ENCODE results near the gene INPP5J. TPM values are rescaled to one million over a fixed set of nuclear protein-coding genes. Genes with fewer than 3 reads are reported as not detected.

INPP5J gene
- total RNA-seq, 1 experiment from 2014 or later: 1.7 TPM

GRCh38 chr22:31094021-31094551, 28.7 kb upstream of the INPP5J start:
- ChIA-PET CTCF (interaction anchor here (0.6 to 0.7 kb wide), 2 partner anchors 10 to 163 kb away, joined by 8 read pairs; no protein-coding TSS in a partner anchor), POLR2A (interaction anchor here (0.7 kb wide), 1 partner anchor 14 kb away, joined by 10 read pairs; no protein-coding TSS in a partner anchor)
- no peak for ATAC-seq
- in situ Hi-C loops (cut with HindIII; ENCODE audit: low pct_unique_long_range_greater_than_20kb, low sequenced_read_pairs): no loop called here
- no TSS peak for BruUV-seq (replicated peaks)
- Histone ChIP-seq H3K9me3 (ENCODE audit: control insufficient read depth, insufficient read depth, low read depth, low read length) (no peaks in the 10 kb centered on the region), H3K27ac (ENCODE audit: low read length) (no peak overlapping the region), H3K27me3 (ENCODE audit: control insufficient read depth, insufficient read depth, low read length) (no peaks in the 10 kb centered on the region), H3K4me3 (ENCODE audit: low read depth in 2 of 2, low read length in 2 of 2) (no peak overlapping the region), H3K4me1 (ENCODE audit: control insufficient read depth, insufficient read depth, low read length) (no peaks in the 10 kb centered on the region), H3K36me3 (ENCODE audit: control insufficient read depth, insufficient read depth, low read length) (no peaks in the 10 kb centered on the region)
- DNase-seq (ENCODE audit: low read depth, low spot score): no peak
- TF ChIP-seq CTCF (IDR thresholded peaks at IDR 0.05) (no peak), TCF7L2 (IDR thresholded peaks at IDR 0.05; ENCODE audit: low read depth, low read length) (no peak), SIN3A (IDR thresholded peaks at IDR 0.05; ENCODE audit: borderline replicate concordance, insufficient read depth, low read depth, low read length) (no peak), REST (IDR thresholded peaks at IDR 0.05; ENCODE audit: insufficient read depth in 1 of 2, low read depth in 2 of 2, low read length in 1 of 2) (no peak), POLR2AphosphoS5 (IDR thresholded peaks at IDR 0.05; ENCODE audit: low read depth, low read length) (no peak)
- intact Hi-C loops (cut with micrococcal nuclease; ENCODE audit: unreplicated experiment): no loop called here

GRCh38 chr22:31094741-31095140, 28.0 kb upstream of the INPP5J start:
- ATAC-seq (no peak), DNase-seq (ENCODE audit: low read depth, low spot score) (no peak)
- ChIA-PET POLR2A (interaction anchor here (0.7 kb wide), 1 partner anchor 14 kb away, joined by 10 read pairs; no protein-coding TSS in a partner anchor), CTCF (interaction anchor here (0.6 to 0.7 kb wide), 2 partner anchors 9 to 162 kb away, joined by 8 read pairs; no protein-coding TSS in a partner anchor)
- no TSS peak for BruUV-seq (replicated peaks)
- Histone ChIP-seq H3K27ac (ENCODE audit: low read length) (no peak overlapping the region), H3K36me3 (ENCODE audit: control insufficient read depth, insufficient read depth, low read length) (no peaks in the 10 kb centered on the region), H3K4me3 (ENCODE audit: low read depth in 2 of 2, low read length in 2 of 2) (no peak overlapping the region), H3K27me3 (ENCODE audit: control insufficient read depth, insufficient read depth, low read length) (no peaks in the 10 kb centered on the region), H3K4me1 (ENCODE audit: control insufficient read depth, insufficient read depth, low read length) (no peaks in the 10 kb centered on the region), H3K9me3 (ENCODE audit: control insufficient read depth, insufficient read depth, low read depth, low read length) (no peaks in the 10 kb centered on the region)
- TF ChIP-seq POLR2AphosphoS5 (IDR thresholded peaks at IDR 0.05; ENCODE audit: low read depth, low read length) (no peak), REST (IDR thresholded peaks at IDR 0.05; ENCODE audit: insufficient read depth in 1 of 2, low read depth in 2 of 2, low read length in 1 of 2) (no peak), CTCF (IDR thresholded peaks at IDR 0.05) (no peak), SIN3A (IDR thresholded peaks at IDR 0.05; ENCODE audit: borderline replicate concordance, insufficient read depth, low read depth, low read length) (no peak)
- intact Hi-C loops (cut with micrococcal nuclease; ENCODE audit: unreplicated experiment): no loop called here
- in situ Hi-C loops (cut with HindIII; ENCODE audit: low pct_unique_long_range_greater_than_20kb, low sequenced_read_pairs): no loop called here

Data from Panc1 (cell line).